ENCODE results near the gene KIAA0040. TPM values are rescaled to one million over a fixed set of nuclear protein-coding genes. Genes with fewer than 3 reads are reported as not detected.

KIAA0040 gene
- total RNA-seq, 1 experiment from 2014 or later: 5.0 TPM

DNA sequence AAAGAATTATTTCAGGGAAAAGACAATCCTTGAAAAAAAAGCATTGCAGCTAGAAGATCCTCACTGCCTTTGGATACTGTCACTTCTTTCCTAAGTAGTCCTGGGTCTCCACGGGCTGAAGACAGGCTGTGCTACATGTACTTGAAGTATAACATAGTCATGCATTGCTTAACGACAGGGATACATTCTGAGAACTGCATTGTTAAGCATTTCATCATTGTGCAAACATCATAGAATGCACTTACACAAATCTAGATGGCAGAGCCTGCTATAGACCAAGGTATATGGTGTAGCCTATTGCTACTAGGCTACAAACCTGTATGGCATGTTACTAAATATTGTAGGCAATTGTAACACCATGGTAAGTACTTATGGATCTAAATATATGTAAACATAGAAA is 54.0 kb downstream of the KIAA0040 start:
- Histone ChIP-seq H3K23ac (ENCODE audit: insufficient read length, low read depth, low read length) (no peak overlapping the region), H4K91ac (ENCODE audit: insufficient read length, low read depth, low read length) (no peak overlapping the region), H2BK15ac (ENCODE audit: low read depth, low read length) (no peak overlapping the region), H2BK120ac (ENCODE audit: low read depth, low read length, poor library complexity, severe bottlenecking) (no peak overlapping the region), H2BK20ac (ENCODE audit: low read depth, low read length, poor library complexity, severe bottlenecking) (no peak overlapping the region), H3K27ac (ENCODE audit: insufficient read length, low read depth, low read length) (no peak overlapping the region), H3K27me3 (ENCODE audit: insufficient read depth, low read length) (0 out of 2 replicates have a peak, but pooled peaks cover 2% of the 10 kb centered on the region), H3K79me2 (ENCODE audit: insufficient read depth, low read length) (no peaks in the 10 kb centered on the region), H4K20me1 (ENCODE audit: control insufficient read depth, insufficient read depth, insufficient read length) (no peaks in the 10 kb centered on the region), H2AFZ (ENCODE audit: low read length) (no peak overlapping the region), H3K56ac (ENCODE audit: insufficient read length, low read depth, low read length) (no peak overlapping the region), H3K4ac (ENCODE audit: low read depth, low read length) (no peak overlapping the region), H3T11ph (ENCODE audit: low read length) (no peak overlapping the region), H3K23me2 (ENCODE audit: insufficient read length, low read depth, low read length, poor library complexity, severe bottlenecking) (no peaks in the 10 kb centered on the region), H3K4me2 (ENCODE audit: insufficient read depth, insufficient read length, low read length) (no peak overlapping the region), H3K79me1 (ENCODE audit: insufficient read depth, low read depth, low read length, poor library complexity, severe bottlenecking) (no peaks in the 10 kb centered on the region), H2BK12ac (ENCODE audit: insufficient read length, low read depth, low read length) (no peak overlapping the region), H3K14ac (ENCODE audit: insufficient read depth, low read length) (no peak overlapping the region), H3K9ac (ENCODE audit: extremely low read depth, insufficient read length, low read length) (no peak overlapping the region), H3K4me1 (ENCODE audit: insufficient read depth, low read length) (no peaks in the 10 kb centered on the region), H4K5ac (ENCODE audit: insufficient read length, low read depth, low read length) (no peak overlapping the region), H3K9me3 (ENCODE audit: control insufficient read depth, low read depth, low read length) (no peaks in the 10 kb centered on the region), H2AK5ac (ENCODE audit: insufficient read length, low read length) (no peak overlapping the region), H4K8ac (replicated peaks; ENCODE audit: insufficient read length, low read depth, low read length) (no peak overlapping the region), H3K18ac (ENCODE audit: insufficient read length, low read depth, low read length) (no peak overlapping the region), H2BK5ac (ENCODE audit: insufficient read length, low read length) (no peak overlapping the region)
- H3K36me3 Mint-ChIP-seq (ENCODE audit: insufficient read depth in 1 of 3, low read depth in 3 of 3): no peaks in the 10 kb centered on the region; a peak in 1 of 7 replicates
- H3K4me1 Mint-ChIP-seq: peaks cover 3 to 7% of the 10 kb centered on the region in 2 experiments; a peak in 2 of 4 replicates
- no peak for DNase-seq
- H3K9me3 Mint-ChIP-seq: no peaks in the 10 kb centered on the region; a peak in 1 of 5 replicates
- no CpG with 5 or more reads among the region's 2 CpGs for WGBS (ENCODE audit: extremely low coverage, insufficient read length, low lambda C conversion rate)
- H3K4me3 Mint-ChIP-seq: no peak overlapping the region
- peaks cover 3% of the 10 kb centered on the region for H3K27me3 Mint-ChIP-seq (ENCODE audit: low read depth)
- TF ChIP-seq, protein P1, sequence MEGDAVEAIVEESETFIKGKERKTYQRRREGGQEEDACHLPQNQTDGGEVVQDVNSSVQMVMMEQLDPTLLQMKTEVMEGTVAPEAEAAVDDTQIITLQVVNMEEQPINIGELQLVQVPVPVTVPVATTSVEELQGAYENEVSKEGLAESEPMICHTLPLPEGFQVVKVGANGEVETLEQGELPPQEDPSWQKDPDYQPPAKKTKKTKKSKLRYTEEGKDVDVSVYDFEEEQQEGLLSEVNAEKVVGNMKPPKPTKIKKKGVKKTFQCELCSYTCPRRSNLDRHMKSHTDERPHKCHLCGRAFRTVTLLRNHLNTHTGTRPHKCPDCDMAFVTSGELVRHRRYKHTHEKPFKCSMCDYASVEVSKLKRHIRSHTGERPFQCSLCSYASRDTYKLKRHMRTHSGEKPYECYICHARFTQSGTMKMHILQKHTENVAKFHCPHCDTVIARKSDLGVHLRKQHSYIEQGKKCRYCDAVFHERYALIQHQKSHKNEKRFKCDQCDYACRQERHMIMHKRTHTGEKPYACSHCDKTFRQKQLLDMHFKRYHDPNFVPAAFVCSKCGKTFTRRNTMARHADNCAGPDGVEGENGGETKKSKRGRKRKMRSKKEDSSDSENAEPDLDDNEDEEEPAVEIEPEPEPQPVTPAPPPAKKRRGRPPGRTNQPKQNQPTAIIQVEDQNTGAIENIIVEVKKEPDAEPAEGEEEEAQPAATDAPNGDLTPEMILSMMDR (conservative IDR thresholded peaks at IDR 0.05): no peak
- H3K27ac Mint-ChIP-seq: no peak overlapping the region

Measured in H9 (cell line).